RCC 7860 (cell line): ENCODE data around the gene FAR2.
"Not testable (repeated sequence)": the region's sequence is repeated elsewhere in the genome, so short reads cannot be mapped to it uniquely, and the experiment has no call there.

Experiments
- DNase-seq: peaks from one replicate; pipeline ENCODE4 v3.0.0-alpha.2; 2015; ENCODE audit warnings: low spot score
- FAIRE-seq: peaks from 2 replicates; lab custom pipeline; 2012; peaks lifted over from hg19 to GRCh38; lab: Jason Lieb, UNC

The FAR2 gene

GRCh38 chr12:29152223-29152868 is 3.3 kb downstream of the FAR2 start:
- DNase-seq: no peak

GRCh38 chr12:29152981-29153630 is 4.0 kb downstream of the FAR2 start:
- FAIRE-seq (no peak), DNase-seq (no peak)

More at GRCh38 chr12:29152223-29152868, 3.3 kb downstream of the FAR2 start:
- FAIRE-seq: no peak

- FAIRE-seq (no peak), DNase-seq (no peak)
Observed at GRCh38 chr12:29155079-29155478, 6.0 kb downstream of the FAR2 start.

- no peak for FAIRE-seq
- DNase-seq: no peak
Observed at GRCh38 chr12:29157486-29157946, 8.4 kb downstream of the FAR2 start.

GRCh38 chr12:29158115-29158763 is 9.2 kb downstream of the FAR2 start:
- DNase-seq (no peak), FAIRE-seq (no peak)

GRCh38 chr12:29159661-29160060 is 10.6 kb downstream of the FAR2 start:
- DNase-seq (no peak), FAIRE-seq (no peak)

- FAIRE-seq (no peak), DNase-seq (no peak)
Observed at GRCh38 chr12:29160230-29160629, 11.2 kb downstream of the FAR2 start.

- FAIRE-seq: no peak
- no peak for DNase-seq
Observed at GRCh38 chr12:29163146-29163545, 14.1 kb downstream of the FAR2 start.

GRCh38 chr12:29164477-29165393 is 15.7 kb downstream of the FAR2 start:
- DNase-seq (no peak), FAIRE-seq (no peak)

- no peak for FAIRE-seq
Observed at GRCh38 chr12:29167445-29167844, 18.4 kb downstream of the FAR2 start.

GRCh38 chr12:29167988-29168387 is 18.9 kb downstream of the FAR2 start:
- no peak for FAIRE-seq

More at GRCh38 chr12:29167445-29167844, 18.4 kb downstream of the FAR2 start:
- DNase-seq: no peak

GRCh38 chr12:29169978-29170377 is 20.9 kb downstream of the FAR2 start:
- DNase-seq, FAIRE-seq: not testable (repeated sequence)

More at GRCh38 chr12:29167988-29168387, 18.9 kb downstream of the FAR2 start:
- DNase-seq: no peak

GRCh38 chr12:29170478-29171084 is 21.5 kb downstream of the FAR2 start:
- FAIRE-seq, DNase-seq: not testable (repeated sequence)

GRCh38 chr12:29171421-29172258 is 22.6 kb downstream of the FAR2 start:
- no peak for DNase-seq
- no peak for FAIRE-seq

- FAIRE-seq: no peak
- no peak for DNase-seq
Observed at GRCh38 chr12:29176941-29177340, 27.9 kb downstream of the FAR2 start.

GRCh38 chr12:29182247-29182646 is 33.2 kb downstream of the FAR2 start:
- not testable (repeated sequence) for FAIRE-seq, DNase-seq

GRCh38 chr12:29187756-29188155 is 38.7 kb downstream of the FAR2 start:
- no peak for FAIRE-seq
- no peak for DNase-seq

- FAIRE-seq: no peak
- DNase-seq: no peak
Observed at GRCh38 chr12:29191267-29191850, 42.3 kb downstream of the FAR2 start.

GRCh38 chr12:29198901-29199300 is 49.8 kb downstream of the FAR2 start:
- FAIRE-seq: no peak
- DNase-seq: no peak
